Cardiac muscle cell (in vitro differentiated cells and primary cell): ENCODE measurements around the gene PXYLP1. TPM values are rescaled to one million over a fixed set of nuclear protein-coding genes. Genes with fewer than 3 reads are reported as not detected.

ENCODE experiments used
- DNase-seq, 2 donors: peaks; one replicate each; pipeline versions ENCODE4 v3.0.0 to v3.0.0-alpha.2; 2010 to 2017; ENCODE audit warnings: low read depth in 1 of 2, low spot score in 1 of 2
- H3K27ac ChIP-seq: fragments of 200-600 bp; sonication (generic); 2 replicates; pipeline ENCODE4 v1.5.1; 2016
- H3K27me3 ChIP-seq: fragments of 200-600 bp; sonication (generic); 2 replicates; pipeline ENCODE4 v1.6.0; 2016; ENCODE audit warnings: control low read depth
- H3K36me3 ChIP-seq: fragments of 200-600 bp; sonication (generic); 2 replicates; pipeline ENCODE4 v1.5.1; 2016; ENCODE audit warnings: control low read depth
- H3K4me1 ChIP-seq: fragments of 200-600 bp; sonication (generic); 2 replicates; pipeline ENCODE4 v1.8.1; 2017; ENCODE audit warnings: low read depth, mild to moderate bottlenecking, mixed run types
- H3K4me3 ChIP-seq: fragments of 200-600 bp; sonication (generic); 2 replicates; pipeline ENCODE4 v1.5.1; 2016; ENCODE audit warnings: mild to moderate bottlenecking
- H3K9me3 ChIP-seq: fragments of 200-600 bp; sonication (generic); 2 replicates; pipeline ENCODE4 v1.5.1; 2017; ENCODE audit warnings: low read depth, mild to moderate bottlenecking, control low read depth
- polyA plus RNA-seq: library from polyadenylated mRNA; unstranded; fragments of >200 nt; fragmentation: Nextera tagmentation; extraction: Ambion mirVana; gene quantifications from 2 replicates; pipeline ENCODE4 v1.2.1, GENCODE V29; 2016
- total RNA-seq: library from RNA; depleted of rRNA; stranded (reverse); fragments of >200 nt; gene quantifications from 2 replicates; pipeline ENCODE4 v1.2.3, GENCODE V29; 2016
- TF ChIP-seq, protein P1 (sequence below): IDR thresholded peaks from 2 replicates; pipeline ENCODE4 v1.5.1; 2012; ENCODE audit warnings: low read depth, mild to moderate bottlenecking, low read length

PXYLP1 gene
- total and polyA plus RNA-seq, 2 experiments from 2014 or later, result 11.0 to 24.3 TPM

DNA sequence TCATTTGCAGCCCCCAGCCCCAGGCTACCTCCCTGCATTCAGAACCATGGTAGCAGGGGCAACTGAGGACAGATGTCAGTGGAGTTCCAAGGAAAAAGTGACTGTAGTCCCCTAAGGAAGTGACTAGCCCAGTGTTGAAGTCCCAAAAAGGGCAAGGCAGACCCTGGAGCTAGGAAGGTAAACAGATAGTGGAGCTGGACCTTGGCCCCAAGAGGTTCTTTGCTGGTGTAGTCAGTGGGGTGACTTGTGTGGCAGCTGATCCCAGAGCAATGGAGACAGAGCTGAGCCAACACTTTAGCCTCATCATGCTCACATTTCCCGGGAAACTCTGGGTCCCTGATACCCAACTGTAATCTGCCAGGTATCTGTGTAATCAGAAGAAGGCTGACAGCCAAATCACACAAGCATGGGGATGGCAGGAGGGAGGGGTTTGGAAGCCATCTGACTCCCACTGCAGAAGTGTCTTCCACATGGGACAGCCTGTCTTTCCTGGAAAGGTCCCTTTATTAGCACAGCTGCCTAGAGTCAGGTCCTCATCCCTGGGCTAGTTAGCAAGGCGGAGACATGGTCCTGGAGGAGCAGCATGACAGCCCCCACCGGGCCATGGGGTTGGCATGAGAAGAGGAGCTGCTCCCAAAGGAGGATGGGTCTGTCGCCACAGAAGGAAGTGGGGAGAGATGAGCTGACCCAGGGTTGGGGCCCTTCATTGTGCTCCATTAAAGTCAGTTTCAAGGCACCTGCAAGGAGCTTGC lies 39.8 kb downstream of the PXYLP1 start:
- H3K36me3 ChIP-seq, result no peaks in the 10 kb centered on the region
- H3K27me3 ChIP-seq, result no peaks in the 10 kb centered on the region
- TF ChIP-seq, protein P1, sequence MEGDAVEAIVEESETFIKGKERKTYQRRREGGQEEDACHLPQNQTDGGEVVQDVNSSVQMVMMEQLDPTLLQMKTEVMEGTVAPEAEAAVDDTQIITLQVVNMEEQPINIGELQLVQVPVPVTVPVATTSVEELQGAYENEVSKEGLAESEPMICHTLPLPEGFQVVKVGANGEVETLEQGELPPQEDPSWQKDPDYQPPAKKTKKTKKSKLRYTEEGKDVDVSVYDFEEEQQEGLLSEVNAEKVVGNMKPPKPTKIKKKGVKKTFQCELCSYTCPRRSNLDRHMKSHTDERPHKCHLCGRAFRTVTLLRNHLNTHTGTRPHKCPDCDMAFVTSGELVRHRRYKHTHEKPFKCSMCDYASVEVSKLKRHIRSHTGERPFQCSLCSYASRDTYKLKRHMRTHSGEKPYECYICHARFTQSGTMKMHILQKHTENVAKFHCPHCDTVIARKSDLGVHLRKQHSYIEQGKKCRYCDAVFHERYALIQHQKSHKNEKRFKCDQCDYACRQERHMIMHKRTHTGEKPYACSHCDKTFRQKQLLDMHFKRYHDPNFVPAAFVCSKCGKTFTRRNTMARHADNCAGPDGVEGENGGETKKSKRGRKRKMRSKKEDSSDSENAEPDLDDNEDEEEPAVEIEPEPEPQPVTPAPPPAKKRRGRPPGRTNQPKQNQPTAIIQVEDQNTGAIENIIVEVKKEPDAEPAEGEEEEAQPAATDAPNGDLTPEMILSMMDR, result no peak
- no peak overlapping the region for H3K4me3 ChIP-seq
- no peaks in the 10 kb centered on the region for H3K9me3 ChIP-seq
- H3K4me1 ChIP-seq, result peaks cover 8% of the 10 kb centered on the region
- no peak overlapping the region for H3K27ac ChIP-seq
- no peak for DNase-seq

DNA sequence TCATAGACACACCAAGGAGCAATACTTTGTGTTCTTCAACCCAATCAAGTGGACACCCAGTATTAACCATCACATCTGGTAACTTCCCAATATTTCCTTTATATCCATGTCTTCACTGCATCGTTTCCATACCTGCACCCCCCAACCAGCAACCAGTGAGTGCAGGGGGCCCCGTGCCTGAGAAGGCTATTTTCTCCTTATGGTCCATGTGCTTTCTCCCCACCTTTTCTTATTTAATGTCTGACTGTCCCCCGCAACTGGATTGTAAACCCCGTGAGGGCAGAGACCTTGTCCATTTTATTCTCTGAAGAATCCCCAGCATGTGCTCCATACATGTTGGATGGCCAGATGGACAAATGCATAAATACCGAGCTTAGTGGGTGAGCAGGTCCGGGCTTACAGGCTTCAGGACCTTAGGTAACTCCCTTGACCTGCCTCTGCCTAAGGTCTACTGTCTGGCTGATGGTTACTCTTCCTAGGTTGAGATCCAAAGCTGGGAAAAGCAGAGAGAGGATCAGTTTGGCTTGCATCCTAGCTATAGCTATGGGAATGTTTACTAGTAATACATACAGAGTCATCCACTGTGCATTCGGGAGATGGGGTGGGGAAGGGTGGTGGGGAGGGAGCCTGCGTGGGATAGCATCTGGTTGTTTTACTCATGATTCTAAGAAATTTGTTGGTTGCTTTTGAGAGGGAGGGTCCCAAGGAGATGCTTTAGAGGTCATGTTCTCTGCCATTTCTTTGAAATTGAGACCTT lies 41.5 kb downstream of the PXYLP1 start:
- no peaks in the 10 kb centered on the region for H3K9me3 ChIP-seq
- TF ChIP-seq, protein P1, result no peak
- H3K27ac ChIP-seq, result no peak overlapping the region
- peaks cover 8% of the 10 kb centered on the region for H3K4me1 ChIP-seq
- DNase-seq, result no peak
- H3K36me3 ChIP-seq, result no peaks in the 10 kb centered on the region
- H3K27me3 ChIP-seq, result no peaks in the 10 kb centered on the region
- no peak overlapping the region for H3K4me3 ChIP-seq

GRCh38 chr3:141273700-141274410 lies 42.2 kb downstream of the PXYLP1 start:
- TF ChIP-seq, protein P1, result no peak

DNA sequence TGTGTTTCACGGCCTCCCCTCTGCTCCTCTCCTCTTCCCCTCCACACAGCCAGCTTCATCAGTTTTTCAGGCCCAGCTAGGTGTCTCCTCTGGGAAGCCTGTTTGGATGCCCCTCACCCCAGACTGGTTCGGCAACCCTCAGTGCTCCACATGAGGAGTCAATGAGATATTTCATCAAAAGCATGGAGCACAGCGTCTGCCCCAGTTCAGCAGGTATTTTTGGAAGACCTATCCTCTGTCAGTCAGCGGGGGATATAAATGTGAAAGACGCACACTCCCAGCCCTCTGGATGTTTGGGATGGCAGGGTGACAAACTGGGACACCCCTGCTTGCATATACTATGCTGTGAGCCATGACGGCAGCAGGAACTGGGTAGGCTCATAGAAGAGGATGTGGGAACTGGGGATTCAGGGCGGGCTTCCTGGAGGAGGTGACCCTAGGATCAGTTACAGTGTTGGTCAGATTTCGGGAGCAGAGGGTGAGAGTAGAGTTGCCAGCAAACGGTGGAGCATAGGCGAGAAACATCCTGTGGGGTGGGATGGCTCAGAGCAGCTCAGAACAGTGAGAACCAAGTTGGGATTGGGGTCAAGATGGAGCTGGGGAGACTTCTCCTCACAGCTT lies 42.9 kb downstream of the PXYLP1 start:
- TF ChIP-seq, protein P1, result no peak
- H3K4me3 ChIP-seq, result no peak overlapping the region
- H3K27me3 ChIP-seq, result no peaks in the 10 kb centered on the region
- H3K9me3 ChIP-seq, result no peaks in the 10 kb centered on the region
- H3K27ac ChIP-seq, result no peak overlapping the region
- H3K36me3 ChIP-seq, result no peaks in the 10 kb centered on the region
- peaks cover 8% of the 10 kb centered on the region for H3K4me1 ChIP-seq
- no peak for DNase-seq

More at GRCh38 chr3:141273700-141274410, 42.2 kb downstream of the PXYLP1 start:
- H3K4me3 ChIP-seq, result no peak overlapping the region
- H3K9me3 ChIP-seq, result no peaks in the 10 kb centered on the region
- no peak overlapping the region for H3K27ac ChIP-seq
- DNase-seq, result no peak
- H3K36me3 ChIP-seq, result no peaks in the 10 kb centered on the region
- H3K27me3 ChIP-seq, result no peaks in the 10 kb centered on the region
- H3K4me1 ChIP-seq, result peaks cover 8% of the 10 kb centered on the region

GRCh38 chr3:141275032-141275422 lies 43.4 kb downstream of the PXYLP1 start:
- no peak overlapping the region for H3K4me3 ChIP-seq
- H3K9me3 ChIP-seq, result no peaks in the 10 kb centered on the region
- DNase-seq, result peak in 1 of 2 donors; percentile 16
- H3K4me1 ChIP-seq, result peaks cover 7% of the 10 kb centered on the region
- TF ChIP-seq, protein P1, result no peak
- H3K36me3 ChIP-seq, result no peaks in the 10 kb centered on the region
- H3K27me3 ChIP-seq, result no peaks in the 10 kb centered on the region
- H3K27ac ChIP-seq, result no peak overlapping the region
